Activated CD8-positive, alpha-beta memory T cell treated with anti-CD3 and anti-CD28 coated beads for 24 hours (primary cell): ENCODE measurements around the gene OPALIN.

Source experiments
- DNase-seq: peaks from one replicate; pipeline ENCODE4 v3.0.0-alpha.2; 2020

Gene OPALIN, protein sequence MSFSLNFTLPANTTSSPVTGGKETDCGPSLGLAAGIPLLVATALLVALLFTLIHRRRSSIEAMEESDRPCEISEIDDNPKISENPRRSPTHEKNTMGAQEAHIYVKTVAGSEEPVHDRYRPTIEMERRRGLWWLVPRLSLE

DNA sequence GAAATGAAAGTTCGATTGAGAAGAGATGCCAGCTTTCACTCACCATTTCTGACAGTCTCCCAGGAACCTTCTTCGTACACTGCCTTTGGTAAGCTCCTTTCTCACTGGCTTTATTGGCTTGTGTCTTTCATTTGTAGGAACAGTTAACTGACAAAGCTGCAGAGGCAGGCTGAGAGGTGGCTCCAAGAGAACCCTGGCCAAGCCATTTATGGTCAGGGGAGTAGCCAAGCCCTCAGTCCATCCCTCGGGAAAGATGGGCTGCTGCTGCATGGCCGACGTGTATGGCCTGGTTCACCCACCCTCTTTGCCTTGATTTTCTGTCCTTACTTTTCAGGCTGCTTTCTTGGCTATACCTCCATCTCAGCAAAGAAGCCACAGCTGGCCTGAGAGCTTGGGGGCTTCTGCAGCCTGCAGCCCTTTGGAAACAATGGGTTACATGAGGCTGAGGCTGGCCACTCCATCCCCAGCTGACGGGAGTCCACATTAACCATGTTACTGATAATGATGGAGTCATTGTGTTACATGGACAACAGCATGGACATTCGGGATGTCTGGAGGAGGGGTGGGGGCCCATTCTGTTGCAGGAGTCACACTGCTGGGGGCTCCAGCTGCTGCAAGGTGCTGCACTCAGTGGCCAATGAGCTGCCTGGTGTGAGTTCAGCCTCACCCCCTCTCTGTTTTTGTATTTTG, at the start of gene OPALIN:
Gene OPALIN (minus strand): TSS at position 152 of the 690 bp plus-strand sequence. CDS start 106 bp downstream, at position 46.
- DNase-seq, result no peak

DNA sequence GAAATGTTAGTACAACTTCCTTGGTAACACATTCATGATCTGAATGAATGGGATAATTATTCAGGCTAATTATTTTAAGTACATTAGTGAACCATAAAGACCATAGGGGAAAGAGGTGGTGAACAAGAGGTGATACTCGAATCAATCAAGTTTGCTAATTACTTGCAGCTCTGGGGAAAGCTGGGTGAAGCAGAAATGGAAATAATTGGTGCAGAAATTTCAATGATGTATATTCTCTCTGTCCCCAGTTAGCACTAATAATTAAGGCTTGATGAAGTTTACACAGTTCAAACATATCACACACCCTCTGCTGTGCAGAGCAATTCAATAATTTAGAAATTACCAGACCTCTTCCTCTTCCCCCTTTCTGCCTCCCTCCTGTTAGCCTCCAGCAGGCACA, 49.4 kb upstream of the OPALIN start:
- DNase-seq, result no peak

GRCh38 chr10:96407560-96408069, 48.8 kb upstream of the OPALIN start:
- DNase-seq, result no peak

- peak; percentile 19 for DNase-seq
These were observed 47.3 kb upstream of the OPALIN start for GRCh38 chr10:96406091-96406490.

DNA sequence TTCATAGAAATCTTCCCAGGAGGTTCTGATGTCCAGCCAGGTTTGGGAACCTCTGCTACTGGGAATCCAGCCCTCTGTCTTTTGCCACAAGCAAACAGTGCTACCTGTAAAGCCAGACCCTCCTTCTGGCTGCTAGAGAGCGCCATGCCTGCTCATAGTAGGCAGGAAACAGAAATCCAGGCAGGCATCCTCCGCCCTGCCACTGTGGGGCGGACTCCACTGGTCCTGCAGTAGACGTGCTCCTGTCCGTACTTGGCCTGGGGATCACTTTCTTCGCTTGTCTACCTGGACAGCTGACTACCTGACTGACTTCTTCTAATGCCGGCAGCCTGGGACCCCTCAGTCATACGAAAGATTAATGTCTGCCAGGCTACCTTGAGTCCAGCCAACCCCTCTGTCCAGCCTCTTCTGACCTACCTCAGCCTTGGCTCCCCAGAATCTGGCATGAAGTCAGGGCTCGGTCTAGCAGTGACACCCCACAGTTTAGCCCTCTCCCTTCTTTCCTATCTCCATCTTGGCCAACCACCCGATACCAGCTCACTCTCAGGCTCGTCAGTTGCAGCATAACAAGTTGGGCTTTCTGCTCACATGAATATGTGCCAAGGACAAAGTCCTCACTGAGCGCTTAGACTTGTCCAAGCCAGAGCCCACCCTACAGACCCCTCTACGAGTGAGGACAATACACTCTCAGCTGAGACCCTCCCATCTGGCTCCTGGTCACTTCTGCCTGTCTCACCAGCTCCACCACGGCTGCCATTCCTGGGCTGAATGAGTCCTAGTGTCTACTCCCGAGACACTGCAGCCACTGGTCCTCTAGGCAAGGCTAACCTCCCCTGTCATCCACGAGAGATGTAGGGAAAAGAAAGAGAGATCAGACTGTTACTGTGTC, 43.9 kb upstream of the OPALIN start:
- no peak for DNase-seq

DNA sequence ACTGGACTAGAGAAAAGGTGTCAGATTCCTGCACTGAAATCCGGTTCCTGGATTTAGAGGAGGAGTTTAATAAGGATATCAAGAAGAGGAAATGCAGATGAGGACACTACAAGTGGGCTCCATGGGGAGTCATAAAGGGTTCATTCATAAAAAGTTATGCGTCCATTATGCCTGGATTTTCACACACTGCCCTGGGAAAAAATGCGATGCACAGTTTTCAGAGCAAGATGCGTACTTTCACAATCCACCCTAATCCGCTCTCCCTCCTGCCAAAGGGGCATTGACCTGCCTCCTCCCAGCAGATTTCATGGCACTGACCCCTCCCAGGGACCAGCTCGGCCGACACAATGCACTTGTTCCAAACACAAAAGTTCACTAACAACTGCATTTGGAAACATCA, 42.2 kb upstream of the OPALIN start:
- DNase-seq, result no peak

- no peak for DNase-seq
These were observed 41.7 kb upstream of the OPALIN start for GRCh38 chr10:96400465-96400864.

DNA sequence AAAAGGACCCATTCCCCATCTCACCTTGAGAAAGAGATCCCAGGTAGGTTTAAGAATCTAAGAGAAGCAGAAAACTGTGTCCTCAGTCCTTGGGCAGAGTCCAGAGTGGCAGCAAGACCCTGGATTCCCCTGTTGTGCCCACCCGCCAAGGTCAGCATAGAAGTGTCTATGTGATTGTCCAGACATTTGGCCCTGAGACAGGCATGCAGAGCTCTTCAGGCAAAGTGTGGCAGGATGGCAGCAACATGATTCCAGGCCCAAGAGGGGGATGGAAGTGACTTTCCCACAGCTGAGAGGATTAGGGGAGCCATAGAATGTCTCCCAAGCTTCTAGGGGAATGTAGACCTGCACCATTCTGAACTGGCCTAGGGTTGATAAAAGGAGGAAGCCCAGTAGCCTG, 39.1 kb upstream of the OPALIN start:
- no peak for DNase-seq

DNA sequence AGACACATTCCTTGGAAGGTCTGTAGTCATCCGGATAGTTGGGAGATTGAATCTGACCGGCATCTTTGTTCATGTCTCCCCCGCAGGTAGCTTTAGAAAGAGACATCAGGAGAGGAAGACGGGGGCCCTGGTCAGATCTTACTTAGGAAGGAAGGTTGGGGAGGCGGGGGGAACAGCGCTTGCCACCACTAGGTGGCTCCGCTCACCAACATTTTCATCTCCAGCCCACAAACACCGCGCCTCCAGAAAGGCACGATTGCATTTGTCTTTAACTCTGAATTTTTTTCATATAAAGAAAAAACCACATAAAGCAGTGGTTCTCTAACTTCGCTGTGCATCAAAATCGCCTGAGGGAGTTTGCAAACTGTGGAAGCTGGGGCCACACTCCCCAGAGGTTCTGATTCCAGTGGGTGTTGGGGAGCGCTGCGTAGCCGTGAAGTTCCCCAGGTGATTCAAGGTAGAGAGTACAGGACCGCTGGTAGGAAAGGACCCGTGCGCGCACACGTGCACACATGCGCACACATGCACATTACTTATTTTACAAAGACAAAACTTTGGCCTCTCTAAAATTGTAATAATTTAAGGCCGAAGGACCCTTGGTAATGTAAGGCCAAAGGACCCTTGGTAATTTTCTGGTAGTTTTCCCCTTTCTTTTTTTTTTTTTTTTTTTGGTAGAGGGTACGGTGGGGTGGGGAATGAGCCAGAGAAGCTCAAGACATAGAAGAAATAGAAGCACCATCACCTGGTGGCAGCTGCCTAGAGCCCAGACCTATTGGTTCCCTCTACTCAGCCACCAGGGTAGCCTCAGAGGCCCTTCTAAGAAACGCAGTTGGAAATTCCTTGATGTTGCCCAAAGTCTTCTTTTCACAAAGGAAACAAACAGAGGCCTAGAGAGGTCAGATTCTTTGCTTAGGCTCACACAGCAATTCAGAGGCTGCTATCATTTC, 37.4 kb upstream of the OPALIN start:
- DNase-seq, result peak; percentile 77

GRCh38 chr10:96390460-96390864, 31.7 kb upstream of the OPALIN start:
- no peak for DNase-seq

DNA sequence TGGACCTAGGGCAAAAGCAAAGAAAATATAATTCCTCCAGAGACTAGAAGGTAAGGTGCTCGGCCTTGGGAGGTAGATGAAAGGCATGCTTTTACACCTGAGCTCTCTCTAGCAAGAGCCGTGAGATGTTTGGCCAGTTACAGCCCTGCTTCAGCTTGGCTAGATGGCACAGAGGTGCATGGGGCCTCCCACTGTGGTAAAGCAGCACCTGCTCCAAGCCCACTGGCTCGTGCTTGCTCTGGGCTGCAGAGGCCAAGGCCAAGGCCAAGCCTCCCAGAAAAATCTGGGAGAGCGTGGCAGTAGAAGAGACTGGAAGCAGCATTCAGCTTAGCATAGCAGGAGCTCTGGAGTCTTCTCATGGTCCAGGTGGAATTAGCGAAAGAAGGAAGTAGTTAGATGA, 31.0 kb upstream of the OPALIN start:
- no peak for DNase-seq

- no peak for DNase-seq
These were observed 28.8 kb upstream of the OPALIN start for GRCh38 chr10:96387601-96388000.

GRCh38 chr10:96387161-96387560, 28.4 kb upstream of the OPALIN start:
- no peak for DNase-seq

GRCh38 chr10:96384506-96384905, 25.7 kb upstream of the OPALIN start:
- DNase-seq, result no peak

DNA sequence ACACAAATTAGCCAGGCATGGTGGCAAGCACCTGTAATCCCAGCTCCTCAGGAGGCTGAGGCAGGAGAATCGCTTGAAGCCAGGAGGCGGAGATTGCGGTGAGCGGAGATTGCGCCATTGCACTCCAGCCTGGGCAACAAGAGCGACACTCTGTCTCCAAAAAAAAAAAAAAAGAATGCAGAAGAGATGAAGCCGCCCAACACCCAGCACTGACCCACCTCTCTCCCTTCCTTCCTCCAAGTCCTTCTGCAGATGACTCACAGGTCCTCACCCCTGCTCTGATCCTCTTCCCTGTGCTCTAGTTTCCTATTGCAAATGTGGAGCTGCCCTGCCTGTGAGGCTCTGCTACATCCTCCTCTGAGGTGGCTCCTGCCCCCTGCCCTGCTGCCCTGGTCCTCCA, 22.0 kb upstream of the OPALIN start:
- no peak for DNase-seq

DNA sequence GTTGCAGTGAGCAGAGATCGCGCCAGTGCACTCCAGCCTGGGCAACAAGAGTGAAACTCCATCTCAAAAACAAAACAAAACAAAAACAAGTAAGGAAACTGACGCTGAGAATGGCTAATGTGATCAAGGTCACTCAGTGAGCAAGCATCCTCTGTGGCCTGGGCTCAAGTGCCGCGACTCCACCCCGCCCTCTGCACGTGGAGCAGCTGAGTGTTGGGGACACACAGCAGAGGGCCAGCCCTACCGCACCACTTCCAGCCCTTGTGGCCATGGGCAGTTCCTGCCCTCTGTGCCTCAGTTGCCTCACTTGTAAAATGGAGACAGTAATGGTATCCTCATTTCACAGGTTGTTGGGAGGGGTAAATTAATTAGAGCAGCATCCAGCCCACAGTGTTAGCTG, 21.0 kb upstream of the OPALIN start:
- no peak for DNase-seq

DNA sequence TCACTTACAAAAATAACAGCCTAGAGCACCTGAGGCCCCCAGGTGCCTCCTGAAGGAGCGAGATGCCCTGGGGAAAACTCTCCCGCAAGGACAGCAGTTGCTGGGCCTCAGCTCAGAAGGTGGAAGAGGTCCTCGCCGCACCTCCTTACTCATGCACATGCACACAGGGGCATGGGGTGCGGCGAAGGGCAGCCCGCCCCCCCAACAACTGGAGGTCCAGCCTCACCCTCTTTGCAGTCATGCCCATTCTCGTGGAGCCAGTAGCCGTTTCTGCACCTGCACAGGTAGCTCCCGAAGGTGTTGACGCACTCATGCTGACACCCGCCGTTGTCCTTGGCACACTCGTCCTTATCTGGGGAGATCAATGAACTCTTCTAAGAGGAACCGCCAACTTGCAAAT, 19.9 kb upstream of the OPALIN start:
- no peak for DNase-seq

DNA sequence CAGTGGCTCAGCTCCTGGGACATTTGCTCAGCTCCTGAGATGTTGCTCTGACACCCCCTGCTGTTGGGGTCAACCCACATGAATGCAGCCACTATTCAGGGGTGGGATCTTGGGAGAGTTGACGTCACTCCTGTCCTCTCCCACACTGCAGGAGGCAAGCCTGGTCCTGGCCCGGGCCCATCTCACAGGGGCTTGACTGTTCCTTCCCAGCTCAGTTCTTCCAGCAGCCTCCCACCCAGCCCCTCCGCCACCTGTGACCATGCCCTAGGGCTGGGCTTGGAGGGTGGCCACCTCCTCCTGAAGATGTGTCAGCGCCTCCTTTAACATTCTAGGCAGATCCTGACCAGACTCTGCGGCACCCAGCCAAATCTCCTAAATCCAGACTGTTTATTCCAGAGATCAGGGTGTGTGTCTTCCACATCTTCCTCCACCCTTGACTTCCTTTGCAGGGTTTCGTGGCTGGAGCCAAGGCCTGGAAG, 19.1 kb upstream of the OPALIN start:
- no peak for DNase-seq

DNA sequence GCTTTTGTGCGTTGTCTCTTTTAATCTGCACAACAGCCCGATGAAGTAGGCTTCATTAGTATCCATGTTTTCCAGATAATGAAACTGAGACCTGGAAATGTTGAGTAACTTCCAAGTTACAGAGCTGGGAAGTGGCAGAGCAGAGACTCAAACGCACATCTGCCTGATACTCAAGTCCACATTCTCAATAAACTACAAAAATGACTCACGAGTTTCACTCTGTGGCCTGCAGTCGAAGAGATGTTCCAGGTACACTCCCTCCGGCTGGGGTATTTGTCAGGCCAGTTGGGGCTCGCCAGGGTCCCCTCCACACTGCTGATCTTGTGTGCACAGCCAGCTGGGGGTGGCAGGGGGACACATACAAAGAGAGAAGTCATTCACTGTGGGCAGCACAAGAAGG, 17.7 kb upstream of the OPALIN start:
- DNase-seq, result no peak

DNA sequence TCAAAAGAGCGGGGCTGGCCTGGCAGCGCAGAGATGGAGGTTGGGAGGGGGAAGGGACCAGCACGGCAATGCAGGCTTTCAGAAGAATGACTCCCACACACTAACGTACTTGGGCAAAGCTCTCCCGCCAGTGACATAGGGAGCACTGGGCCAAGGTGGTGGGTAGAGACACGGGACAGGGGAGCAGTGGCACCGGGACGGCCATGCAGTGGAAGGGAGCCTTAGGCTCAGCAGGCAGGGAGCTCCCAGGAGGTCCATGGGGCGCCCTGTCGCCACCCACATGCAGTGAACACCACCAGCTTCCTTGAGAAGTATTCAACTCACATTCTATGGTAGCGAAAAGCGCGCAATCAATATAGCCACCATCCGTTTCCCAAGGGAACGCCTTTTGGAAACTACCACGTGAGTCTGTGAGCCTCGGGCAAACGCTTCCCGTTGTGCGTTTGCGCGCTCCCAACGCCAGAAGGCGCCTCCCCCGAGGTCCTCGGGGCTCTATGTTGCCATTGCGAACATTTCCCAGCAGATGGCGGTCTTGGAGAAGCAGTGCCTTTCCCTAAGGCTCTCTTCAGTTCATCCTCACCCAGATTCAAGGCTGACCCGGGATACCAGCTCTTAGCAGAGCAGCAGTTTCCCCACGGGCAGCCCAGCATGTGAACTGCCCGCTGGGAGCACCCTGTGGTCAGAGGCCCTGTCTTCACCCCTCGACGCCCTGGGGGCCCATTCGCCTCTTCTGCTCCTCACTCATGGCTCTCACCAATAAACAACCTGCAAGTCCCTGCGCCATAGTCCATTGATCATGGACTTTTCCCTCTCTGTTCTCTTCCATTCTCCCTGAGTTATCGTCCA, 16.4 kb upstream of the OPALIN start:
- peak; percentile 89 for DNase-seq

- peak; percentile 60 for DNase-seq
These were observed 15.8 kb upstream of the OPALIN start for GRCh38 chr10:96374639-96374984.

GRCh38 chr10:96374004-96374403, 15.2 kb upstream of the OPALIN start:
- no peak for DNase-seq
